ENCODE measurements around the gene ELN.

Gene ELN

DNA sequence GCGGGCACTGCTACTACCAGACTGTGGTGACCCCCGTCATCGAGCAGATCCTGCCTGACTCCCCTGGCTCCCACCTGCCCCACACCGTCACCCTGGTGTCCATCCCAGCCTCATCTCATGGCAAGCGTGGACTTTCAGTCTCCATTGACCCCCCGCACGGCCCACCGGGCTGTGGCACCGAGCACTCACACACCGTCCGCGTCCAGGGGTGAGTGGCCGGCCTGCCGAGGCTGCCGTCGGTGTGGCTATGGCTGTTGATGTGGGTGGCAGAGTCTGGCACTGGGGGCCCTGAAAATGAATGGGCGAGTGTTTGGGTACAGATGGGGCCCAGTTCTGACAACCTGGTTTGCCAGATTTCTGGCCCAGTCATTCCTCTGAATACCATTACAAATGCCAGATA is 71.1 kb downstream of the ELN start:
- DNase-seq = no peak

GRCh38 chr7:74101061-74101681 is 73.2 kb downstream of the ELN start:
- DNase-seq = no peak

DNA sequence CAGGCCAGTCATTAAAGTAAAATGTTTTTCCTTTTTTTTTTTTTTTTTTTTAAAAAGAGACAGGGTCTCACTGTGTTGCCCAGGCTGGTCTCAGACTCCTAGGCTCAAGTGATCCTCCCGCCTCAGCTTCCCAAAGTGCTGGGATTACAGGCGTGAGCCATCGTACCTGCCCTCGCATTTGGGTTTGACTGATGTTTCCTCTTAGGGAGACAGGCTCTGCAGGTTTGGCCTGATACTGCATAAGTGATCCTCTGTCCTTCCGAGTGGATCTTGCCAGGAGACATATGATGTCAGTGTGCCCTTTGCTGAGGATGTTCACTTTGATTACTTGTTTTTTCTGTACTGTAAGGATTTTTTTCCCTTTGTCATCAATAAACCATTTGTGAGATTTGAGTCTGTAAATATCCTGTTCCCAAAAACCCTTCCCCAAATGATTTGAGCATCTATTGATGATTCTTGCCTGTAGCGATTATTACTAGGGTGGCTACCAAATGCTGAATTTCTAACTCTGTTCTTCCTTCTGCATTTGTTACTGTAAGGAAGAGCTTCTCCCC is 75.3 kb downstream of the ELN start:
- DNase-seq = no peak

- DNase-seq = no peak
These were observed 76.7 kb downstream of the ELN start for GRCh38 chr7:74104702-74105101.

- no peak for DNase-seq
These were observed 78.0 kb downstream of the ELN start for GRCh38 chr7:74105992-74106391.

DNA sequence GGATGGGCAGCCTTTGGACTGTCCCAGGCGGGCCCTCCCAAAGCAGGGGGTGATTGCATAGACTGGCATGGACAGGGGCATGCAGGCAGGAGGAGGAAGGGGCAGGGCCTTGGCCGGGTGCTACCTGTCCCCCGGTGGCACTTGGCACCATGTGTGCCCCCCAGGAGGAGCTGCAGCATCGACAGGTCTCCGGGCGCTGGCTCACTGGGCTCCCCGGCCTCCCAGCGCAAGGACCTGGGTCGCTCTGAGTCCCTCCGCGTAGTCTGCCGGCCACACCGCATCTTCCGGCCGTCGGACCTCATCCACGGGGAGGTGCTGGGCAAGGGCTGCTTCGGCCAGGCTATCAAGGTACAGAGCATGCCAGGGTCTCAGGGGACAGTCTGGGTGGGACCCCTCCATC is 78.9 kb downstream of the ELN start:
- DNase-seq = no peak

GRCh38 chr7:74115326-74115725 is 87.4 kb downstream of the ELN start:
- DNase-seq = no peak

DNA sequence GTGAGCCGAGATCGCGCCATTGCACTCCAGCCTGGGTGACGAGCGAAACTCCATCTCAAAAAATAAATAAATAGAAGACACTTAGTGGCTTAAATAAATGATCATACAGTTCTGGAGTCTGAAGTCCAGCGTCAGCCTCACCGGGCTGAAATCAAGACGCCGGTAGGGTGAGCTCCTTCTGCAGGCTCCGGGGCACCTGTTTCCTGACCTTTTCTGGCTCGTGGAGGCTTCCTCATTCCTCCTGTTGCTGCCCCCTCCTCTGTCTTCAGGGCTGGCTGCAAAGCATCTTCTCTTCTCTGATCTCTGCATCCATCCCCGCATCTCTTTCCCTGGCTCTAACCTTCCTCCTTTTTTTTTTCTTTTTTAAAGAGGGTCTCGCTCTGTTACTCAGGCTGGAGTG is 88.4 kb downstream of the ELN start:
- DNase-seq = no peak
